ENCODE measurements around the gene TNRC18. TPM values are rescaled to one million over a fixed set of nuclear protein-coding genes. Genes with fewer than 3 reads are reported as not detected.

TNRC18 gene
- total and polyA plus RNA-seq, 4 donors, result 33.4 to 117 (median 84.1) TPM

DNA sequence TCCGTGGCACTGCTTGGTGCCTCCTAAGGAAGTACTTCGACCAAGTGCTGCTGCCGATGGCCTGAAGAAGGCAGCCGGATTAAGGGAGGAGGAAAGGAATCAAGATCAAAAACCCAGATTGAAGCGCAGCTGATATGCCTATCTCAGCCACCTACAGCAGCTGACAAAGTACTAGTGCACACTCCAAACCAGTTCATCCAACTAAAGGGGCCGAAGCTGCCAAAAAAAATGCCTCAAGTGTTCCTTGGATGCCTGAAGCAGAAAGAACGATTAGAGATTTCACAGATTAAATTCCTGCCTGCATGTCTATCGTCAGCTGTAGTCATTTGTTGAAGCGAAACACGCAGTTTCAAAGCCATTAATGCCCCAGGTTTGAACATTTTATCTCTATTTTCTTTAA is 65.7 kb downstream of the TNRC18 start:
- Histone ChIP-seq H3K9me3 (ENCODE audit: control insufficient read depth in 4 of 4, insufficient read depth in 3 of 4, low read length in 3 of 4) (no peaks in the 10 kb centered on the region), H3K27ac (ENCODE audit: low read depth in 1 of 2, low read length in 1 of 2) (no peak overlapping the region), H3K4me3 (no peak overlapping the region), H3K4me1 (ENCODE audit: control insufficient read depth in 5 of 5, insufficient read depth in 5 of 5, low read length in 5 of 5) (peaks cover 0 to 12% (median 5%) of the 10 kb centered on the region in 5 donors), H3K36me3 (ENCODE audit: control insufficient read depth in 4 of 4, insufficient read depth in 4 of 4, low read length in 4 of 4) (peaks cover 13 to 61% (median 46%) of the 10 kb centered on the region in 4 donors), H3K27me3 (ENCODE audit: control insufficient read depth in 3 of 3, insufficient read depth in 3 of 3, low read length in 2 of 3) (no peaks in the 10 kb centered on the region), H3K9ac (ENCODE audit: insufficient read depth in 1 of 2, low read length in 2 of 2) (no peak overlapping the region)
- peak; percentile 37 for ATAC-seq (ENCODE audit: insufficient read depth, low FRiP score)
- no peak for TF ChIP-seq CTCF (IDR thresholded peaks at IDR 0.05; ENCODE audit: control extremely low read depth, extremely low read depth)
- peak in 1 of 3 donors; percentile 40 for DNase-seq
- WGBS, 2 donors, result 71 to 87% methylated on average over 10 of the region's 10 CpGs

- DNase-seq, result no peak
Observed at GRCh38 chr7:5356751-5357119, 66.9 kb downstream of the TNRC18 start.

DNA sequence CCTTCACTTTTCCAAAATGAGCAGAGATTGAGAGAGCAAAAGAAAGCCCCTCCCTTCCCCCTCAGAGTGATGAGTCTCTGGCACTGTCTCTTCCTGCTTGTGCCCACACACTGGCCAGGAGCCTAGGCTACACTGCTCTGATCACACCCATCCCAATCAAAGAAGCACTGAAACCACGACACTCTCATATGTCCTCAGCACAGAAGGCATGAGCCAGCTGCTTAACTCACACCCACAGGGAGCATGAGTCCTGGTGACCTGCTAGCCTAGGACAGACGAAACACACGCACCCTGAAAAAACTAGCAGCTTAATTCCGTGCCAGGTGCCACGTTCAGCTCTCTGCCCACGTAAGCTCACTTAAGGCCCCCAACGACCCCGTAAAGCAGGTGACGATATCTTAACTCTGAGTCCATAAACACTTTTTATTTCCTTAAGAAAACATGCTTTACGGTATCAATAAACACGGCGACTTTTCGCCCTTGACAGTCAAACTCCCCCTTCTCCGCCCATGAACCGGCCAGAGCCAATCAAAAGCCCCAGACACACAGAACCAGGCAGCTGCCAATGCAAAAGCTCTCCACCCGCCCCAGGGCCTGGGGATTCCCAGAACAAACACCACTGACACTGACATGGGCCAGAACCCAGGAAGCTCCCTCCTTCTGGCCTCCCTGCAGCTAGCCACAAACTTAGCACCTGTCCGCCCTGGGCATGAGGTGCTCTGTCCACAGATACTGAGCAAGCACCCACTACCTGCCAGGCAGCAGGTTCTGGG is 69.0 kb downstream of the TNRC18 start:
- H3K27ac ChIP-seq (ENCODE audit: low read depth in 1 of 2, low read length in 1 of 2), result peak overlapping the region in 1 of 2 donors; percentile 64
- H3K4me3 ChIP-seq, result no peak overlapping the region
- H3K27me3 ChIP-seq (ENCODE audit: control insufficient read depth in 3 of 3, insufficient read depth in 3 of 3, low read length in 2 of 3), result no peaks in the 10 kb centered on the region
- WGBS, 2 donors, result 59 to 79% methylated on average over 17 of the region's 17 CpGs
- no peak for ATAC-seq (ENCODE audit: insufficient read depth, low FRiP score)
- H3K9me3 ChIP-seq (ENCODE audit: control insufficient read depth in 4 of 4, insufficient read depth in 3 of 4, low read length in 3 of 4), result no peaks in the 10 kb centered on the region
- peaks cover 12 to 62% (median 41%) of the 10 kb centered on the region in 4 donors for H3K36me3 ChIP-seq (ENCODE audit: control insufficient read depth in 4 of 4, insufficient read depth in 4 of 4, low read length in 4 of 4)
- no peak for DNase-seq
- peaks cover 0 to 8% (median 5%) of the 10 kb centered on the region in 5 donors for H3K4me1 ChIP-seq (ENCODE audit: control insufficient read depth in 5 of 5, insufficient read depth in 5 of 5, low read length in 5 of 5)
- H3K9ac ChIP-seq (ENCODE audit: insufficient read depth in 1 of 2, low read length in 2 of 2), result no peak overlapping the region
- TF ChIP-seq CTCF (IDR thresholded peaks at IDR 0.05; ENCODE audit: control extremely low read depth, extremely low read depth), result no peak

More at GRCh38 chr7:5356751-5357119, 66.9 kb downstream of the TNRC18 start:
- no peak for ATAC-seq (ENCODE audit: insufficient read depth, low FRiP score)
- Histone ChIP-seq H3K36me3 (ENCODE audit: control insufficient read depth in 4 of 4, insufficient read depth in 4 of 4, low read length in 4 of 4) (peaks cover 14 to 60% (median 44%) of the 10 kb centered on the region in 4 donors), H3K27me3 (ENCODE audit: control insufficient read depth in 3 of 3, insufficient read depth in 3 of 3, low read length in 2 of 3) (no peaks in the 10 kb centered on the region), H3K9me3 (ENCODE audit: control insufficient read depth in 4 of 4, insufficient read depth in 3 of 4, low read length in 3 of 4) (no peaks in the 10 kb centered on the region), H3K4me3 (no peak overlapping the region), H3K4me1 (ENCODE audit: control insufficient read depth in 5 of 5, insufficient read depth in 5 of 5, low read length in 5 of 5) (peaks cover 0 to 12% (median 5%) of the 10 kb centered on the region in 5 donors), H3K27ac (ENCODE audit: low read depth in 1 of 2, low read length in 1 of 2) (no peak overlapping the region), H3K9ac (ENCODE audit: insufficient read depth in 1 of 2, low read length in 2 of 2) (no peak overlapping the region)
- no peak for TF ChIP-seq CTCF (IDR thresholded peaks at IDR 0.05; ENCODE audit: control extremely low read depth, extremely low read depth)
- 80 to 87% methylated on average over 13 to 16 of the region's 16 CpGs for WGBS, 2 donors

Data from lung (tissue), 12 donors.